Gastrocnemius medialis (tissue), 4 donors: ENCODE data around the gene DNAJC1. TPM values are rescaled to one million over a fixed set of nuclear protein-coding genes. Genes with fewer than 3 reads are reported as not detected.

Source experiments
- ATAC-seq, 2 donors: fragments of 150-250 bp; one replicate each; pipeline ENCODE4 v1.9.1; 2016
- DNase-seq, 2 donors: peaks; one replicate each; pipeline ENCODE4 v3.0.0-alpha.2; 2019
- H3K27ac ChIP-seq, 4 donors: fragments of 200-600 bp; sonication (generic); 1 replicate in 1 of 4; 2 replicates in 3 of 4; pipeline ENCODE4 v1.5.1; 2016 to 2018; ENCODE audit warnings: mild to moderate bottlenecking in 2 of 4, moderate library complexity in 1 of 4
- H3K27me3 ChIP-seq, 3 donors: fragments of 200-600 bp; sonication (generic) in 2 of 3; 1 replicate in 1 of 3; 2 replicates in 2 of 3; pipeline versions ENCODE4 v1.5.1 to v1.6.0; 2016 to 2019; ENCODE audit warnings: mild to moderate bottlenecking in 1 of 3, moderate library complexity in 1 of 3
- H3K36me3 ChIP-seq, 2 donors: fragments of 200-600 bp; sonication (generic) in 1 of 2; one replicate each; pipeline ENCODE4 v1.5.1; 2017 to 2018
- H3K4me1 ChIP-seq, 2 donors: fragments of 200-600 bp; sonication (generic) in 1 of 2; one replicate each; pipeline ENCODE4 v1.5.1; 2016 to 2017; ENCODE audit warnings: mild to moderate bottlenecking in 2 of 2
- H3K4me3 ChIP-seq, 4 donors: fragments of 200-600 bp; sonication (generic) in 3 of 4; 1 replicate in 1 of 4; 2 replicates in 3 of 4; pipeline ENCODE4 v1.5.1; 2016 to 2019; ENCODE audit warnings: mild to moderate bottlenecking in 2 of 4
- H3K9me3 ChIP-seq, 3 donors: fragments of 200-600 bp; sonication (generic) in 2 of 3; 1 replicate in 1 of 3; 2 replicates in 2 of 3; pipeline ENCODE4 v1.5.1; 2016 to 2019
- POLR2A ChIP-seq, 2 donors: fragments of 450-650 bp; IDR thresholded peaks; one replicate each; pipeline ENCODE4 v1.6.1; 2017; ENCODE audit warnings: antibody characterized with exemption in 2 of 2, mild to moderate bottlenecking in 2 of 2, moderate library complexity in 2 of 2
- in situ Hi-C, 4 donors: fragments of 200-750 bp; cut with MboI; loops; one replicate each; pipeline versions ENCODE4 v1.15.0 to v1.8.0; 2017; ENCODE audit warnings: low sequenced_read_pairs in 4 of 4
- intact Hi-C: fragments of 100-400 bp; cut with DNase I; formaldehyde crosslinking; loops from one replicate; pipeline ENCODE4 v1.15.1; 2023; ENCODE audit warnings: low total_unique reads
- total RNA-seq, 4 donors: library from RNA; depleted of rRNA; stranded (reverse); fragments of >200 nt; gene quantifications; one replicate each; pipeline versions ENCODE4 v1.1.0 to v1.2.3, GENCODE V29; 2016
- TF ChIP-seq, protein P1 (sequence below), 5 experiments: fragments of 450-650 bp in 3 of 5; fragments of 200-600 bp in 2 of 5; sonication (generic) in 2 of 5; IDR thresholded peaks in 4 of 5; conservative IDR thresholded peaks in 1 of 5; 1 replicate in 4 of 5; 2 replicates in 1 of 5; pipeline ENCODE4 v1.5.1; 2016 to 2019; ENCODE audit warnings: antibody characterized with exemption in 5 of 5, mild to moderate bottlenecking in 3 of 5, moderate library complexity in 3 of 5

DNAJC1 gene
- total RNA-seq, 4 donors from 2014 or later = 24.1 to 56.4 (median 35.7) TPM

DNA sequence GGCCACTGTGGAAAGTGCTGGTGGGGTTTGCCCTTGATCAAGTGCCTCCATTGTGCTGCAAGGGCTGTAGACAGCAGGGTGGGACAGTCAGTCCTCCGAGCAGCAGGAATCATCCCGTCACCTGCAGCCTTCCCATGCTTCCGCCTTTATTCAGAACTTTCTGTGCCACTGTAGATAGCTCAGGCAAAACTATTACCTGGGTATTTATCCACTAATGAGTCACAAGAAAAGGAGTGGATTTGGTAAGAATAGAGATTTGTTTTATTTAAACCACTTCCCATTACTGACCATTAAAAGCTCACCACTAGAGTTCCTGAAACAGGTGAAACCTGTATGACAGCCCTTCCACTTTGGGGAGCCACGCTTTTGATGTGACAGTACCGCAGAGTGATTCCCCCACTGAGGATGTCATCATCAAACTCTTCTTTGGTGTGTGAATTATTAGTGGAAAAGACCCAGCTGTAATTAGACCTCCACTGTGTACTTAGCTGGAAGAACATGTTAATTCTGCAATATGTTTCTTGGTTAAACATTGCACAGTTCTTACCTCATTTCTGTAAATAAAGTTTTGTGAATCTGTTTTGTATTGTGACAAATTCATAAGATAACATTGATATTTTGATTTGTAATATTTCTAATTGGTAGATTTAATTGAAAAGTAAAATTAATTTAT is 260.7 kb downstream of the DNAJC1 start:
- Histone ChIP-seq H3K4me3 (no peak overlapping the region), H3K27ac (no peak overlapping the region), H3K4me1 (no peaks in the 10 kb centered on the region), H3K27me3 (no peaks in the 10 kb centered on the region), H3K9me3 (no peaks in the 10 kb centered on the region), H3K36me3 (peaks cover 0 to 41% of the 10 kb centered on the region in 2 donors)
- DNase-seq (no peak), ATAC-seq (no peak)
- intact Hi-C loops (no loop called here), in situ Hi-C loops (loop anchor here in 2 of 4 donors (25.0 kb wide), 1 partner anchor 456 kb away; no protein-coding TSS in a partner anchor)
- TF ChIP-seq POLR2A (IDR thresholded peaks at IDR 0.05) = no peak
- TF ChIP-seq, protein P1, sequence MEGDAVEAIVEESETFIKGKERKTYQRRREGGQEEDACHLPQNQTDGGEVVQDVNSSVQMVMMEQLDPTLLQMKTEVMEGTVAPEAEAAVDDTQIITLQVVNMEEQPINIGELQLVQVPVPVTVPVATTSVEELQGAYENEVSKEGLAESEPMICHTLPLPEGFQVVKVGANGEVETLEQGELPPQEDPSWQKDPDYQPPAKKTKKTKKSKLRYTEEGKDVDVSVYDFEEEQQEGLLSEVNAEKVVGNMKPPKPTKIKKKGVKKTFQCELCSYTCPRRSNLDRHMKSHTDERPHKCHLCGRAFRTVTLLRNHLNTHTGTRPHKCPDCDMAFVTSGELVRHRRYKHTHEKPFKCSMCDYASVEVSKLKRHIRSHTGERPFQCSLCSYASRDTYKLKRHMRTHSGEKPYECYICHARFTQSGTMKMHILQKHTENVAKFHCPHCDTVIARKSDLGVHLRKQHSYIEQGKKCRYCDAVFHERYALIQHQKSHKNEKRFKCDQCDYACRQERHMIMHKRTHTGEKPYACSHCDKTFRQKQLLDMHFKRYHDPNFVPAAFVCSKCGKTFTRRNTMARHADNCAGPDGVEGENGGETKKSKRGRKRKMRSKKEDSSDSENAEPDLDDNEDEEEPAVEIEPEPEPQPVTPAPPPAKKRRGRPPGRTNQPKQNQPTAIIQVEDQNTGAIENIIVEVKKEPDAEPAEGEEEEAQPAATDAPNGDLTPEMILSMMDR (IDR thresholded peaks at IDR 0.05 in 4 of 5, conservative IDR thresholded peaks at IDR 0.05 in 1 of 5) = no peak

DNA sequence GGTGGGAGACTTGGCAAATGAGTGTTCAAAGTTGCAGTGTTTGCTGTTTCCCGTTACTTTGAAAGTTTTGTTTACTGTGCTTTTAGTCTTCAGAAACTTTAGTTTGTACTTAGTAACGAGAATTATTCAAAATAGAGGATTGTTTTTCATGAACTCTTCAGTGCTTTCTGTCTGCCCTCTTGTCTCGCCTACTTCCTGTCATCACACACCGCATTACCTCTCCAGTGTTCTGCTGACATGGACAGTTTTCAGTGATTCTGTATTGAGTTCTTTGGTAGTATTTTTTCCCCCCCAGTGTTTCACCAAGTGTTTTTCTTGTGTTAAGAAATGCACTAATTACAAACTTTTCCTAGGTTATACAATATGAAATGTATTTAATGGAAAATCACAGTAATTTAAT is 262.5 kb downstream of the DNAJC1 start:
- in situ Hi-C loops (loop anchor here in 2 of 4 donors (25.0 kb wide), 1 partner anchor 454 kb away; no protein-coding TSS in a partner anchor), intact Hi-C loops (no loop called here)
- Histone ChIP-seq H3K4me3 (no peak overlapping the region), H3K9me3 (no peaks in the 10 kb centered on the region), H3K36me3 (peaks cover 0 to 41% of the 10 kb centered on the region in 2 donors), H3K27ac (no peak overlapping the region), H3K4me1 (no peaks in the 10 kb centered on the region), H3K27me3 (no peaks in the 10 kb centered on the region)
- no peak for TF ChIP-seq POLR2A (IDR thresholded peaks at IDR 0.05)
- TF ChIP-seq, protein P1 (IDR thresholded peaks at IDR 0.05 in 4 of 5, conservative IDR thresholded peaks at IDR 0.05 in 1 of 5) = no peak
- DNase-seq (no peak), ATAC-seq (no peak)

DNA sequence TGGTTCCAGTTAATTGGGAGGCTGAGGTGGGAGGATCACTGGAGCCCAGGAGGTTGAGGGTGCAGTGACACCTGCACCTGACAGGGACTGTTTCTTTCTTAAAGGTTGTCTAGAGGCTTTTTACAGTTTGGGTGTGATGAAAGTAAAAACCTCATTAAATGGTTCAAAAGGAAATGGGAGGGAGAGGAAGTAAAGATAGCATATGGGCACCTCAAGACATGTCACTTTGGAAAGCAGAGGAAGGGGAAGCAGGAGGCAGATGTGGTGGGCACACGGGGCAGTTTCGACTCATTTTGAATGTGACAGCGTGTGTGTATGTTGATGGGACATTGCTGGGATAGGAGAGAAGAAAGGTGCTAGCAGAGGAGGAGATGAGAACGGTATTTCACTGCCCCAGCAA is 266.4 kb downstream of the DNAJC1 start:
- intact Hi-C loops = loop anchor here (10.0 kb wide), 1 partner anchor 578 kb away; the partner anchor contains the start of gene COMMD3

DNA sequence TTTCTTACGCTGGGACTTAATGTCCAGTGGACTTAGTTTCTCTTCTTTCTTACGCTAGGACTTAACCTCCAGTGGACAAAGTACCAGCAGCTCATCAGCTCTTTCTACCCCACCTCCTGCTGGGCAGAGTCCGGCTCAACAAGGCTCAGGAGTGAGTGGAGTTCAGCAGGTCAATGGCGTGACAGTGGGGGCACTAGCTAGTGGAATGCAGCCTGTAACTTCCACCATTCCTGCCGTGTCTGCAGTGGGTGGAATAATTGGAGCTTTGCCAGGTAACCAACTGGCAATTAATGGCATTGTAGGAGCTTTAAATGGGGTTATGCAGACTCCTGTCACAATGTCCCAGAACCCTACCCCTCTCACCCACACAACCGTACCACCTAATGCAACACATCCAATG is 269.8 kb downstream of the DNAJC1 start:
- ATAC-seq (no peak), DNase-seq (no peak)
- intact Hi-C loops = loop anchor here (10.0 kb wide), 1 partner anchor 581 kb away; the partner anchor contains the start of gene COMMD3
- H3K36me3 ChIP-seq = peaks cover 0 to 17% of the 10 kb centered on the region in 2 donors
- no peak overlapping the region for H3K4me3 ChIP-seq
- in situ Hi-C loops = loop anchor here in 3 of 4 donors (5.0 to 25.0 kb wide), 2 partner anchors 231 to 446 kb away; no protein-coding TSS in a partner anchor
- H3K9me3 ChIP-seq = no peaks in the 10 kb centered on the region
- TF ChIP-seq POLR2A (IDR thresholded peaks at IDR 0.05) = no peak
- TF ChIP-seq, protein P1 (IDR thresholded peaks at IDR 0.05 in 4 of 5, conservative IDR thresholded peaks at IDR 0.05 in 1 of 5) = no peak
- H3K27ac ChIP-seq = no peak overlapping the region
- H3K4me1 ChIP-seq = no peaks in the 10 kb centered on the region
- H3K27me3 ChIP-seq = no peaks in the 10 kb centered on the region

More for the DNA sequence above, 266.4 kb downstream of the DNAJC1 start:
- TF ChIP-seq, protein P1 (IDR thresholded peaks at IDR 0.05 in 4 of 5, conservative IDR thresholded peaks at IDR 0.05 in 1 of 5) = no peak
- TF ChIP-seq POLR2A (IDR thresholded peaks at IDR 0.05) = no peak
- Histone ChIP-seq H3K4me3 (no peak overlapping the region), H3K36me3 (peaks cover 0 to 28% of the 10 kb centered on the region in 2 donors), H3K27ac (no peak overlapping the region), H3K9me3 (no peaks in the 10 kb centered on the region), H3K27me3 (no peaks in the 10 kb centered on the region), H3K4me1 (no peaks in the 10 kb centered on the region)
- in situ Hi-C loops = loop anchor here in 2 of 4 donors (25.0 kb wide), 1 partner anchor 450 kb away; no protein-coding TSS in a partner anchor
- ATAC-seq = no peak
- DNase-seq = no peak
